ENCODE results near the gene STX3. TPM values are rescaled to one million over a fixed set of nuclear protein-coding genes. Genes with fewer than 3 reads are reported as not detected.
"Not testable (repeated sequence)": the region's sequence is repeated elsewhere in the genome, so short reads cannot be mapped to it uniquely, and the experiment has no call there.

STX3 gene
- total RNA-seq, 1 experiment from 2014 or later: 25.4 TPM

GRCh38 chr11:59758401-59759037, 3.3 kb downstream of the STX3 start:
- DNase-seq (ENCODE audit: low spot score): no peak

- DNase-seq (ENCODE audit: low spot score): no peak
These were observed 4.7 kb downstream of the STX3 start for GRCh38 chr11:59759900-59760299.

DNA sequence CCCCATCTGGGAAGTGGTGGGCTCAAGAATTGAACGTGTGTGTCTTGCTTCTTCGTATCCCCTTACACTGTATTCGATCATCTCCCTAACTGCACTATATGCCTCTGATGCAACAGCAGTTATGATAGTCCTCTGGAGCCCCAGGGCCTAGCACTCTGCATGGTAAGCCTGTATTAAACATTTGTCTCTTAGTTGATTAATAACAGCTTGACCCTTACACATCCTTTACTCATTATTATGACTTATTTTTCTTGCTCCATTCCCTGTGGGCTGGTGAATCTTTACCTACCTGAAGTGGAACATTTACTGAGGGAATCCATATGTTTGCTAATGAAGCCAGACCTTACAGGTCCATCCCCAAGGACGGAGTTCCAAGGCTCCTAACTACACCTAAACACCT, 5.6 kb downstream of the STX3 start:
- DNase-seq (ENCODE audit: low spot score): no peak

DNA sequence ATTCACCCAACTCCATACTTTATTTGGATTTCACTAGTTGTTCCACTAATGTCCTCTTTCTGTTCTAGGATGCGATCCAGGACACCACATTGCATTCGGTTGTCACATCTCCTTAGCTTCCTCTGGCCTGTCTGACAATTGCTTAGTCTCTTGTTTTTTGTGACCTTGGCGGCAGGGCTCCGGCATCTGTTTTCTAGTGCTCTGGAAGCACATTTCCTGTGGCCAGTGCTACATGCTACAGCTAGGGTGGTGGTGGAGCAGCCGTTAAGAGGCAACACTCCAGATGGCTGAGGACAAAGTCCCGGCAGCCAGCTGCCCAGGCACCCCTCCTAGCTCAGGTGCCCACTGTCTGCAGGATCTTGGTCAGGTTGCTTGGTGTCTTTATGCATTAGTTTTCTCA, 6.8 kb downstream of the STX3 start:
- no peak for DNase-seq (ENCODE audit: low spot score)

DNA sequence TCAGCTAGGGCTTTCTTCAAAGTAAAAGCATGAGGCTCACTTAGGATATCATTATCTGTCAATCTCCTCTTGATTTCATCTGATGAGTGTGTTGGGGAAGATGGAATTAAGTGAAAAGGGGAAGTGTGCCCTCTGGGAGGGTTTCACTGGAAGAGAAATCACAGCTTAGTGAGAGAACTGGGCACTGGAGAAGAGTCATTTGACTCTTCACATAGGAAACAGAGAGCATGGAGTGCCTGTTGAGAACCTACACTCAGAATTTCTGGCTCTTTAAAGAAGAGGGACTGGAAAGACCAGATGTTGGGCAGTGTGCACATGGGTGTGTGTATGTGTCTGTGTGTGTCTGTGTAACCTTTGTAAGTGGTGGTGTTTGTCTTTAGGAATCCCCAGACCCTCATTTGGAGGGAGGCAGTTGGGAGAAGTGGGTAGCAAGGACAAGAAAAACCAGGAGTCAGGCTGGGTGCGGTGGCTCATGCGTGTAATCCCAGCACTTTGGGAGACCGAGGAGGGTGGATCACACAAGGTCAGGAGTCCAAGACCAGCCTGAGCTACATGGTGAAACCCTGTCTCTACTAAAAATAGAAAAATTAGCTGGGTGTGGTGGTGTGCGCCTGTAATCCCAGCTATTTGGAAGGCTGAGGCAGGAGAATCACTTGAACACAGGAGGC, 10.0 kb downstream of the STX3 start:
- no peak for DNase-seq (ENCODE audit: low spot score)

DNA sequence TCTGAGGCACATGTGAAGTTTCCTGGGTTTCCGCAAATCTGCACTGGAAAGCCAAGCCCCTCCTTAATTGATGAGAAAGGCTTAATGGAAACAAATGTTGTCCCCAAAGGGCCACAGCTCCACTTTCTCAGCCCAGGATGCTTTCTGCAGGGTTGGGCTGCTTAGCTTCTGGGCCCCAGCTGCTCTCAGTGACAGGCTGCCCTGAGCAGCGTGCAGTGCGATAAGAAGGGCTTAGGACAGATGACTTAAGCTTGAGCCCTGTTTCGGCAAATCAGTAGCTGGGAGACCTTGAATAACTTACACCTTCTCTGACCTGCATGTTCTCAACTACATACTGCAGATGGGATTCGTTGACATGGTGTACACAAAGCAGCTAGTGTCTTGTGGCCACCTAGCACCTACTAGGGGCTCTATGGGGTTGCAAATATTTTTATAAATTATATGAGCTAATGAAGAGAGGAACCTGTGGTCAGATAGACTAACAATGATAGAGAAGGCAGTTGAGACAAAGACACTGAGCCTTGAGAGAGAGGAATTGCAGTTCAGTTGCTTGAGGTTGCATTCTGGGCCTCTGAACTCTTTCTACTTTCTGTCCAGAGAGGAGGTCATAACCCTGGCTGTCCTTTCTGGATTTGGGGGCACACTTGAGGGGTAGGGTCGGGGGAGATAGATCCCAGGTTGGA, 11.5 kb downstream of the STX3 start:
- DNase-seq (ENCODE audit: low spot score): no peak

DNA sequence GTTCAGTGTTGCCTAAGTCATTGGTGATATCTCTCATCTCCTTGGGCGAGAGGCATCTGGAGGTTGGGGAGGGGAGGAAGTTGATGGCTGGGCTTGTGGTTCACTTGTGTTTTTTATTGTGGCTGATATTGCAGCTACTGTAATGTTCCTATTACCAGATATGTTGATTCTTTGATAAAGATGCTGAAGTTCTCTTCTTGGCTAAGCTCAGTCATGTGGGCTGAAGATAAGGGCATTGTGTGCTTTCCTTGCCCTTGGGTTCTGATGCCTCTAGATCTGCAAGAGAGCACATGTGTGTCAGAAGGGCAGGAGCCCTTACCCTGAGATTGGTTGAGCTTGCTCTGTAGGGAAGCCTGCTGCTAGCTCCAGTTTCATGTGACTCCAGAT, 12.0 kb downstream of the STX3 start:
- no peak for DNase-seq (ENCODE audit: low spot score)

- no peak for DNase-seq (ENCODE audit: low spot score)
These were observed 13.9 kb downstream of the STX3 start for GRCh38 chr11:59769111-59769510.

GRCh38 chr11:59769828-59770227, 14.7 kb downstream of the STX3 start:
- DNase-seq (ENCODE audit: low spot score): no peak

- DNase-seq (ENCODE audit: low spot score): no peak
These were observed 15.1 kb downstream of the STX3 start for GRCh38 chr11:59770319-59770718.

GRCh38 chr11:59770869-59771268, 15.7 kb downstream of the STX3 start:
- DNase-seq (ENCODE audit: low spot score): no peak

DNA sequence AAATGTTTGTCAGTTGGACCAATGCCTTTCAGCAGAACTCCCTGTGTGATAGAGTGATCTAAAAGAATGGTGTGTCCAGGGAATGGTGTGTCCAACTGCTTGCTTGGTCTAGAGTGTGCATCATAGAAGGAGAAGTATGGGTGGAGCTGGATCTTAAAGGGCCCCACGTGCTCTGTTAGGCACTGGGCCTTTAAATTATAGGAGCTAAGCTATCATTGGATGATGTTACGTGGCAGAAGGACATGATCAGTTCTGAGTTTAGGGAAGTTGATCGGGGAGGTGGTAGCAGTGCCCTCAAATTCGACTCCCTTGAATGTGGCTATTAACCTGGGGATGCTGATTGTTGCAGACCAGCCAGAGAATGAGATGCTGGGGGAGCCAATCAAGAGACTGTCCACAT, 16.4 kb downstream of the STX3 start:
- DNase-seq (ENCODE audit: low spot score): no peak

DNA sequence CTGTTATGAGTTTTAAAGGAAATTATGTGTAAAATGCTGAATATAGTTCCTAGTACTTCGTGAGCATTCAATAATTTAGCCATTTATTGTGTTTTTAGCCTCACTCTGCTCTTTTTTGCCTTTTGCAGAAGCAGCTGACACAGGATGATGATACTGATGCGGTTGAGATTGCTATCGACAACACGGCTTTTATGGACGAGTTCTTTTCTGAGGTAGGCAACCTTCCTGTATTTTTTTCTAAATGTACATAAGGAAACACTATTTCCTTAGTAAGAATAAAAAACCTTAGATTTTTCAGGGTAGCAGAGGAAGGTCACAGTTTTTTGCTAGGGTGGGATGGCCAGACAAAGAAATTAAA, 17.9 kb downstream of the STX3 start:
- DNase-seq (ENCODE audit: low spot score): no peak

DNA sequence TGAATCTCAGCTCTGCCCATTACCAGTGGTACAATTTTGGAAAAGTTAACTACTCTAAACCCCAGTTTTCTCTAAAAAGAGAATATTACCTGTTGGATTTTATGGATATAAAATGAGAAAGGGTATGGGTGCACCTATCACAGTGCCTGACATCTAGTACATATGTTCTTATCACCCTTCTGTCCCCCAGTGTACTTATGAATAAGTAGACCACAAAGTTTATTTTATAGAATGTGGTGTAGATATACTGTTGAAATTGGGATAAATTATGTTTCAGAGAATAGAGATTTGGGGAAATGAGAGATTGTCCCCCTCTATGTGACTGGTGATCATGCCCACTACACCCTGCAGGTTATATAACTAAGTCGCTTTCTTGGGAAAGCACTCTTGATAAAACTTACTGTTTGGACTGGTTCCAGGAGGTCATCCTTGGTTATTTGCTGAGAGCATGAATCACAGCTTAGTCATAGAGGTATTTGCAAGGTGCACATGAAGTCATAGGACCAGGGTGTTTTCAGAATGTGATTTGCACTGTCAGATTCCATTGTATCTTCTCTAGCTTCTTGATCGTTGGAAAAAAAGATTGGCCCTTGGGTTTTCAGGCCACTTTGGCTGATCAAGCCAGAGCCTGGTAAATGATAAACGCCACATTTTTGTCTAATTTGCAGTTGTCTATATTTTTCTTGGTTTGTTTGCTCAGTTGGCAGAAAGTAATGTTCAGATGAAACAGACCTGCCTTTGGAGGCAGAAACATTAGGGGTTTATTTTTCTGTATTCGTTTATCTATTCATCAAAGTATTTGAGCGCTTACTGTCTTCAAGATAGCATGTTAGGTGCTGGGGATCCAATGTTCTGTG, 21.3 kb downstream of the STX3 start:
- DNase-seq (ENCODE audit: low spot score): peak; percentile 54

DNA sequence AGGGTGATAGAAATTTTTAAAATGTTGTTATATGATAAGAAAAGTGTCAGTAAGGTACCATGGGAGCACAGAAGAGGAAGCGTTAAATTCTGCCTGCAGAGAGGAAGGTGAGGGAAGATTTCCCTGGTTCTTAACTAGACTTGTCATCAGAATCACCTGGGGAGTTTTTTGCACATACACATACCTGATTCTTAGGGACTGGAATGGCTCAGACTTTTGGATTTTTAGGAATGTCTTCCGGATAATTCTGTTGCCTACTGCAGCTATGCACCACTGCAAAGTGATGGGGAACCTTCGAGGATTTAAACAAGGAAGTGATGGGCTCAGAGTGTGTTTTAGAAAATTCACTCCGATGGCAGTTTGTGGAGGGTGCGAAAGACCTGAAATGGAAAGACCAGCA, 21.9 kb downstream of the STX3 start:
- DNase-seq (ENCODE audit: low spot score): no peak

GRCh38 chr11:59778122-59778521, 22.9 kb downstream of the STX3 start:
- no peak for DNase-seq (ENCODE audit: low spot score)

- DNase-seq (ENCODE audit: low spot score): no peak
These were observed 24.3 kb downstream of the STX3 start for GRCh38 chr11:59779487-59779886.

DNA sequence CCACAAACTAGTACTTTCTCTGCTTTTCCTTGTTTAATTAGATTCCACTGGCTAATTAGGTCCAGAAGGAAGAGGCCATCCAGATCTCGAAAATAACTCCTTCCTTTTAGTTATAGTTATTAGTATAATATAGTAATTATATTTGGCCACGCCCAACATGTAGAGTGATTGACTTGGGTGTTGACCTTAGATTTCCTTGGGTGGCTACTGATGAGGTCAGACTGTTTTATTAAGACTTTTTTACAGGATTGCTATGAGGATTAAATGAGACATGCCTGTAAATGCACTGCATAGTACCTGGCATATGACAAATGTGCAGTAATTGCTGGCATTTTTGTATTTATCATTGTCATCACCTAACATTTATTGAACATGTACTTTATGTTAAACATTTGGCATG, 26.9 kb downstream of the STX3 start:
- DNase-seq (ENCODE audit: low spot score): no peak

- no peak for DNase-seq (ENCODE audit: low spot score)
These were observed 28.5 kb downstream of the STX3 start for GRCh38 chr11:59783632-59784090.

- not testable (repeated sequence) for DNase-seq (ENCODE audit: low spot score)
These were observed 29.3 kb downstream of the STX3 start for GRCh38 chr11:59784441-59784840.

GRCh38 chr11:59785818-59786217, 30.6 kb downstream of the STX3 start:
- DNase-seq (ENCODE audit: low spot score): no peak

DNA sequence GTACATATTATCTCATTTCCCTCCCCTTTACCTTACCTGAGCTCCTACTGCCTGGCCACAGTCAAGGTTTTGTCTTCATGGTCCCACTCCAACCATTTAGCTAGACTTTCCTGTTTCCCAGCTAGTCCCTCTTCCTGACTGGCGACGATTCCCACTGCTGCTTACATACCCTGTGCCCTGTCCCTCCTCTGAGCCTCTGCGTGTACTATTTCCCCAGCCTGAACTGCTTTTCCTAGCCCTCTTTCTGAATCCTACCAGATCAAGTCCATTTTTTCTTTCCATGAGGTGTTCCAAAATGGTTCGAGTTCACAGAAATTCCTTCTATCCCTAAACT, 32.0 kb downstream of the STX3 start:
- no peak for DNase-seq (ENCODE audit: low spot score)

Measured in H4 (cell line).